Stimulated activated CD8-positive, alpha-beta memory T cell treated with anti-CD3 and anti-CD28 coated beads, Interleukin-15, amount 100 ng/mL, for 48 hours (primary cell): ENCODE data around the gene EFEMP1.

Experiments used
- DNase-seq, 2 donors: peaks; one replicate each; pipeline ENCODE4 v3.0.0-alpha.2; 2020; ENCODE audit warnings: low read depth in 2 of 2

Gene EFEMP1

DNA sequence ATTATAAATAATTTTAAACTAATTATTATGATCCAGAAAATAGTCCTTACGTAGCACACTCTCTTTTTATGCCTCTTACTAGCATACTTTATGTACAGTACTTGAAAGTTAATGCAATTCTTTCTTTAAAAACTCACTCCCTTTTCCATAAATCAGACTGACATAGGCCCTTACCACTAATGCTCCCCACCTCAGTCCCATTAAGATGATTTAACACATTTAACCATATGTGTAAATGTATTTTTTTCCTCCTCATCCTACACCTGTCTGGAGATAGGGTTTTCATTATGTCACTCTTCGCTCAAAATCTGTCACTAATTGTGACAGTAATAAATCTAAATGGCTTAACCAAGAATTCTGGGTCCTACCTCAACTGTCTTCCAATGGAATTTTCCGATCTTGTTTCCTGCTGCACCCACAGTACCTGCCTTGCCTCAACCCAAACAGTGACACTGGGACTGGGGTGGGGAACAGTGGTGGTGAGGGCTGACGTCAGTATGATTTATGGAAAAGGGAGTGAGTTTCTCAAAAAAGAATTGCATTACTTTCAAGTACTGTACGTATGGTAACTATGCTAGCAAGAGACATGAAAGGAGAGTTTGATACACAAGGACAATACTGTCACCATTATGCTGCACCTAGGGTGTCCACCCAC, 25.1 kb downstream of the EFEMP1 start:
- no peak for DNase-seq

DNA sequence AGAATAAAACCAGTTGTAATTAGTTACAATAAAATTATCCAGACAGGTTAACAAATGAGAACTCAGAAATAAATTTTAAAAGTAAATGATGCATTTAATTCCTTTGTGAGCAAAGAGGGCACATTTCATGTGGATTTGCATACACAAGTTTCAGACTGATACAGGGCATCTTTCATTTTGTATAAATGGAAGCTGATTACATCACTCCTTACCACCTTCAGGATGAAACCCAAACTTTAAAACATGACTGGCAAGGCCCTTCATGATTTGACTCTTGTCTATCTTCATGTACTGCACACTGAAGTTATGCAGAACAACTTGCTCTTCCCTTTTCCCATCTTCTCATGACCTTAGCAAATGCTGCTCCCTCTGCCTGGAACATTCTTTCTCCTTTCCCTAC, 26.9 kb downstream of the EFEMP1 start:
- no peak for DNase-seq

DNA sequence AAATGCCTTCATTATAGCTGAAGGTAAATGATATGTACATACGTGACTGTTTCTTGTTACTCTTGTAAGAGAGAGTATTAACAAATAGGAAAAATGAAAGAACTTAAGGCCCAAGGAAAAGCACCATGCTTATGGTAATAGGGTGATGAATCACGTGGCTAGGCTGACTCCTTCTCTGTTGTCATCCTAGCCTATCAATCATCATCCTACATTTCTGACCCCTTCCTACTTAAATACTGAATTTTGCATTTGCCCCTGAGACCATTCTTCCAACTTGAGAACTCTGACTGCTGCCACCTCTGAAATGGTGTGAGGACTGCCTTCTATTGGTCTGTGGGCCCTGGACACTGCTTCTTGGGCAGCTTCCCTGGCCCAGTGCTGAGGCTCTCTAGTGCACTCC, 28.9 kb downstream of the EFEMP1 start:
- DNase-seq = no peak

DNA sequence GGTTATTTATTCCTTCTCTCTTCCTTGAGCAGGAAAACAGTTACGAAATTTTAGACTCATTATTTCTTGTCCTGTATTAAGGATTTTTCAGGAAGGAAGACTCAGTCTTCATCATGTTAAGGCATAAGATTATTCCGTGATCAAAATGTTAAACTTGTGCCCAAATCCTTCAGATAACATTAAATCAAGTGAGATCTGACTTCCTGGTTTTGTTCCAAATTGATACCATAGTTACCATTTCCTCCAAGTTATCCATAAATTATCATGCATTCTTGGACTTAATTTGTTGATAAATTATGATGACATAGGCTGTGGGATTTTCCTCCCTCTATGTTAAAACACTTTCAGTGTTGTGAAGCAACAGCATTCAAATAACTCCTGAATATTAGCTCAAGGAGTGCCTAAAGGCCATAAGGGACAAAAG, 31.9 kb downstream of the EFEMP1 start:
- DNase-seq = no peak

DNA sequence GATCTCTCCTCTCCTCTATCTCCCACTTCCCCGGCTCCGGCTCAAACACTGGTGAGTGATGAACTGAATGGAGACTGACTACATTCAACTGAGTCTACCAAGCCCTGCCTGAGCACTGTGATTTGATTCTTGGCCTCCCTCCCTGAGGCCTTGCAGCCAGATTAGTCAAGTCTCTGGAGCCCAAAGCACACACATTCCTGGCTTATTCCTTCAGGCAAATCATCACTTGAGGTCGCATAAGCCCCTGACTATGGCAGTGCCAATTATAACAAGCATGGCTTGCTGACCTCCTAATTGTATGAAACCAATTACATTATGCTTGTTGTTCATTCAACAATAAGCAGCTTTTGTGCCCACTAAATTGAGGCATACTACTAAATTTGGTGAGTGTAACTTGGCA, 34.6 kb downstream of the EFEMP1 start:
- DNase-seq = no peak

DNA sequence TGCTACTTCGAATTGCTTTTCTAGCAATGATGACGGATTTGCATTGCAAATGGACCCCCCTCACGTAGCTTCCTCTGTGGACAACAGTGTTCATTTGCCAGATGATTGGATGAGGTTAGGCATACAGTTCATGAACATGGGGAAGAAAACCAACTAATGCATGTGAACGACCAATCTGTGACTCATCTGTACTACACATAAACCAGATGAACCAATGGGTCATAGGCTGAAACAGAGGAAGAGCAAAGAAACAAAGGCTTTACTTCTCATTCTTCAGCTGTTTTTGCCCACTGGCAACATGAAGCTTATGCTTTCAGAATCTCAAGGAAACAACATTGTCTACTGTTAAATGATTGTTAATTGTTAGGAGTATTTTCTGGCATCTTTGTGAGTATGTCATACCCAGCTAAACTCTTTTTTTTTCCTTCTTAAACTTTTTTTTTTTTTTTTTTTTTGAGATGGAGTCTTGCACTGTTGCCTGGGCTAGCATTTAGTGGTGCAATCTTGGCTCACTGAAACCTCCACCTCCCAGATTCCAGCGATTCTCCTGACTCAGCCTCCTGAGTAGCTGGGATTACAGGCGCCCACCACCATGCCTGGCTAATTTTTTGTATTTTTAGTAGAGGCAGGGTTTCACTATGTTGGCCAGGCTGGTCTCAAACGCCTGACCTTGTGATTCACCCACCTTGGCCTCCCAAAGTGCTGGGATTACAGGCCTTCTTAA, 35.5 kb downstream of the EFEMP1 start:
- no peak for DNase-seq

DNA sequence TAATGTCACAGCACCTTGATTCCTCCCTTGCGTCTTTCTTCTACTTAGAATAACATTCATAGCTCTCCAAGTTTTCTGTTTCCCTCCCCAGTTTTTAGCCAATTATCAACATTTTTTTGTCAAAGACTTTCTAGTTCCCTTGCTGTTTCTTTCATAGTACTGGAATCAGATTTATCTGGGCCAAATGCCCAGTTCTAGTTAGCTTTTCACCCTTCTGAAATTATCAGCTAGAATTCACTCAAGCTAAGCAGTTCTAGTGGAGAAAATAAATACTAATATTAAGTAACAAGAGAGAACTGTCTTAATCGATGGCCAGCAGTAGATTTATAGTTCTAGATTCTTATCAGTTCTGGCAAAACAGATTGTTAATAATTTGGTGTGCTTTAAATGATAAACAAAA, 36.2 kb downstream of the EFEMP1 start:
- no peak for DNase-seq

DNA sequence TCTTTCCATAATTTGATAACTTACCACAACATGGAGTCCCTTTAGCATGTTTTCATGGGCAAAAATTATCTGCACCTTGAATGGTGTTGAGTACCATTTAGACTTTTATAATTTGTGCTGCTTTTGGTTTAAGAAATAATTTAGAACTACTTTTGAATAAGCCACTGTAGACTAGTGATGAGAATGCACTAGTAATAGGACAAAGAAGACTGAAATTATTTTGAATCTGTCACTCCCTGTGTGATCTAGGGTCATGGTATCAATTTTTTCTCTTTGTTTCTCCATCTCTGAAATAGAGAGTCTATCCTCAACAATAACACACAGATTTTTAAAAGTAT, 37.7 kb downstream of the EFEMP1 start:
- no peak for DNase-seq

DNA sequence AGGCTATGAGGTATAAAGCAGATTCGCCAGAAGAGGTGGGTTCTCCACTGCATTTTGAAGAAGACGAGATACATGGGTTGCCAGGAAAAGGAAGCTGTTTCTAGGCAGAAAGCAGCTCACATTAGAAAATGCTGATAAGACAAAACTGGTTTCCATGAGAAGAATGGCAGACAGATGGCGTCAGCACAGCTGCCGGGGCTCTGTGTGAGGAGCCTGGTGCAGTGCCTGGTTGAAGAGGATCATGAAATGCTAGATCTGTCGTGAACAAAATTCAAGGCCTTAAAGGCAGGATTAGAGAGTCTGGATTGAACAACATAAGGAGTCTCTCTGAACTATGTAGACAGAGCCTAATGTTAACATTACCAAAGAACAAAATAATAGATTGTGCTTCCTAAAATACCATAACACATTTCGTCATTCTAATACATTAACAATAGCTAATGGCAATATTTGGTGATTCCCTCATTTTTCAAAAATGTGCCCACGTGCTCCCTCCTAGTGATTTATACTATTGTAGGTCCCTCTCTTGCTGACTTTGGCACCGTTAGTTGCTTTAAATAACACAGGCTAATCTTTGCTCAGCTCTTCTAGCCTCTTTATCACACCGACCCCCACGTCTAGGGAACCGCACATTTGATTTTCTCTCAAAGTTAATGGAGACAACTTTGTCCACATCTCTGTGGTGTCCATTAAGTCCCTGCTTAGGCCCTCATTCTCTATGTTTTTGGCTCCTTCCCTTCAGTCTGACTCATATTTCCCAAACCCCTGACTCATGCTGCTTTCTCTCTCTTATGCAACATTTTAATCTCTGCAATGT, 38.2 kb downstream of the EFEMP1 start:
- DNase-seq = no peak

DNA sequence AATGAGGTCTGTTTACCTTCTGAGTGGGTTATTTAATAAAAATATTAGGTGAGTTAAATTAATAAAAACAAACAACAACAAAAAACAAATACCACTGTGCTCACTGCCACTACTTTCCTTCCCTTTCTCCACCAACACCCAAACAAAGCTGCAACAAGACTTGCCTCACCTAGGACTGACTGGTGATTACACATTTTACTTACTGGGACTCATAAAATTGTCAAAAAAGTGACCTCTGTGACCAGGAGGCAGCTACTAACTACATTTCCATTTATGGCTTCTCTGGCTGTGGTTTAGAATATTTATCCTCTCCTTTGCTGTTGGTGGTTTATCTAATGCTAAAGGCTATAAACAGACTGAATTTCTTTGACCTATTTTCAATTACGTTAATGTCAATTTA, 39.8 kb downstream of the EFEMP1 start:
- DNase-seq = no peak

DNA sequence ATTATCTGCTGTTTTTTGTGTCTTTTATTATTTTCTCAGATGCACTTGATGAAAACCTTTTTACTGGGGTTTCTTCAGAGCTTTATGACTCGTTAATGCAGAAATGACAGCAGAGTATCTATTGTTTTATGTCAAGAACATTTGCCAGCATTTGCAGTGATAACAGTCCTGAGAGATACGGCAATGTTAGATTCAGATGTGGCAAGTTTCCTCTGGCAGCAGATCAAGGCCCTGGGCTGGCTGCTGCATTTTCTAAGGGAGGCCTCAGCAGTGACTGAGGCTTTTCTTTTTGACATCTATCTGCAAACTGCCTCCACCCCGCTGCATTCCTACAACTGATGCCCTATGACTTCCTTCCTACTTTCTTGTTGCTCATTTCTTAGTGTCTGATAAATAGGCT, 40.2 kb downstream of the EFEMP1 start:
- no peak for DNase-seq

DNA sequence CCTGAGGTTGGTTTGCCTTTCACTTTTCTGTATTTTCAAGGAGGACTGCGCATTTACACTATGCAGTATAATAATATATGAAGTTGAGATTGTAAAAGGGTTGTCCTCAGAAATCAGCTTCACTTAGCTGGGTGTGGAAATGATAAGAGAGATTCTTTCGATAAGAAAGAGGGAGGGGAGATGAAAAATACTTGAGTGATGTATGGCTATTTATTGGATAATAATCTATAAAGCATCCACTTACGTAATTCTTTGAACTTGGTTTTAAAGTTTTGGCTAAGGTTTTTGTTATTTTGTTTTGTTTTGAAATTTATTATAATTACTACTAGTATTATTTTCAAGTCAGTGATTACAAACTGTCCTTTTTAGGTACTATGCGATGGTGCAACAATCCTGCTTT, 40.6 kb downstream of the EFEMP1 start:
- DNase-seq = no peak

DNA sequence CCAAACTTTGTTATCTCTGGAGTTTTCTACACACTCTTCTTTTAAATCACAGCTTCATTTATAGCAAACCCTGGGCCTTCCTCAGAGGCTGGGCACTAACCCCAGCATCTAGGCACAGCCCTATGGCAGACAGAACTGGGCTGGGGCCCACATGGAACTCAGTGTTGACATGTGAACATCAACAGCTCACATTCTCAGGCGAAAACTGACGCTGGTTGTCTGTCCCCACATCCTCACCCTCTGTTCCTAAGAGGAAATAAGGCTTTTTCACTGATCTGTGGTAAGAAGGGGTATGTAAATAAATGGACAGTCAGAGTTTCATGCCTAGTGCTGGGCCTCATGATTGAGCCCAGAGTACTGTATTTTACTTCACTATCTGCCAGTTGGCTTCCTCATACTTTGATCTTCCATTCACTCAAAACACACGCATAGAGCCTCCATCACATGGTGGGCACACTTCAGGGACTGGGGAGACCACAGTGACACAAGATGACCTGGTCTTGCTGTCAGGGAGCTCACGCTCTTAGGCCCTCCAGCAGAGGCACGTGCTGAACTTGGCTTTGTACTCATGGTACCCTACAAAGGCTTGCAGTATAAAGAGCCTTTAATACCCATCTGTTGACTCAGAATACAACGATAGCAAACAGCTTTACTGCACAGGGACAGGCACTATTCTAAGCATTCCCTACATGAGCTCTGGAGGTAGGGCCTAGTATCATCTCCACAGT, 43.0 kb downstream of the EFEMP1 start:
- DNase-seq = no peak

DNA sequence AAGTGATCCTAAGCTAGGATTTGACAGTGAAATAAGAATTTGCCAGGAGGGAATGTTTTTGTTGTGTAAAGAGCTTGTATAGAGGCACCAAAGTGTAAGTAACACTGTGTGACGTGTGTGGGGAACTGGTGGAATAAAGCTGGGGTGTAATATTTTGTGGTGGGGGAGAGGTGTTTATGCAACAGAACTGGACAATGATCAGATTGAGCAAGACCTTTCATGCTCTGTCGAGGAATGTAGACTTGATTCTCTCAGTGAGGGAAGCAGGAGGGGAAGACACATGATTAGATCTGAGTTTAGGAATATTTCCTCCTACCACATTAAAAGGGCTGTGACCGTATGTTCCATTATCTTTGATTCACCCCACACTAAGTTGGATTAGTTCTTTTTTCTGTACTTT, 43.6 kb downstream of the EFEMP1 start:
- no peak for DNase-seq

DNA sequence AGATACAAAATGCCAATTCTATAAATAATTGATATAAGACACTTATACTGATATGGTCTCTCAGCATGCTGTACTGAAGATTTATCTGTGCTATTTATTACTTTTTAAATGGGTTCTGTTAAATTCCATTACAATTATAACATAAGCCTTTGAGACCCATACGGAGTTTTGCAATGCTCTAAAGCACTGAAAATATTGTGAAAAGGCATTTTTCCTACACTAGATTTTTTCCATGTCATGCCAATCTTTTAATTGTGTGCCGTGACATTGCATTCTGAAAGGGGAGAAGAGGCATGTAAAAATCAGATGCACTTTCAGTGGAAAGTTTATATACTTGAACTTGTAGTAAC, 46.5 kb downstream of the EFEMP1 start:
- DNase-seq = no peak

DNA sequence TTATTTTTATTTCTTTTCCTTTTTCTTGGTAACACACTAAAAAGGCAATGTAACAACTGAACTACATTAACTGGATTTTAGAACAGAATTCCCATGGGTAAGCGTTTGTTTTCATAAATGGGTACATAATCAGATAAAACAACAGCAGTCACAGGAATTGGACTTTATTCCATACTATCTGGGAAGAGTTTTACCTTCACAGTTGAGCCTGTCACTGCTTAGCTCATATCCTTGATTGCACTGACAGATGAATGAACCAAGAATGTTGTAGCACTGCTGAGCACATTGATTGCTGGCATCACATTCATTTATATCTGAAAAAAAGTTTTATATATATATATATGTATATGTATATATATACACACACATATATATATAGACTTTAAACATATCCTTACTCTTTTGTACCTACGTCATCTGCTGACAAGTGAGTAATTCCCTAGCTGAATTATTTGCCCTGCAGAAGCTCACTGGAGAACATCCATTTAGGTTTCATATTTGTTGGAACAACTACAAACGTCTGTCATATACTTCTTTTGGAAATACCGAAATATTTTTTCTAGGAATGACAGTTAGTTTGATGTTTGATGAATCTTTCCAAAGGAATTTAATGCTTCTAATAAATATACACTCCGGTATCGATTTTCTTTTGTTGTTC, 47.0 kb downstream of the EFEMP1 start:
- no peak for DNase-seq

DNA sequence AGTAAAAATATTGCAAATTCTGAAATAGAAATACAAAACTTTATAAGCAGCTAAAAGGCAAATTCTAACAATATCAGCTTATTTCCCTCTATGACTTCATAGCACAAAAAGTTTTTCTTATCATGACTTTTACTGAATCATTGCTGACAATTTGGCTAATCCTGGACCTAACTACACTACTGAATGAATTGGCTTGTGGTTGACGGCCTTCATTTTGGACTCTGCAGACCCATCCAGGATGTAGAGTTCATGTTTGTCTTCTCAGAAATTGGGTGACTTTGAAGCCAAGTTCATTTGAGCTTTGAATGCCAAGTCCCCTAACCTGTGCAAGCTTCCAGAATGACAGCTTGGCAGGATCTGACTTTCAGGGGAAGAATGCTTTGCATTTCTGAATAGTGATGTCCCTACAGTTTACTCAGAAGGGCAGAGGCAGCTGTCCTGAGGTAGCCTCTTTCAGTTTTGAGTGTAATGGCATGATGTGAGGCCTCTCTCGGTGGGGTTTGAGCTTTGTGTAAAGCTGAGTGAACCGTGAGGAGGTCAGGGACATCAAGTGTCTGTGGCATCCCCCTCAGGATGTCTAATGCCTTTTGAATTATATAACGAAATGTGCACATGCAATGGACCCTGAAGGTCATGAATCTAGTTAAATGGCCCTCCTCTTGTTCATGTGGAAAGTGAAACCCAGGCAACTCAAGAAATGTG, 48.0 kb downstream of the EFEMP1 start:
- DNase-seq = no peak

DNA sequence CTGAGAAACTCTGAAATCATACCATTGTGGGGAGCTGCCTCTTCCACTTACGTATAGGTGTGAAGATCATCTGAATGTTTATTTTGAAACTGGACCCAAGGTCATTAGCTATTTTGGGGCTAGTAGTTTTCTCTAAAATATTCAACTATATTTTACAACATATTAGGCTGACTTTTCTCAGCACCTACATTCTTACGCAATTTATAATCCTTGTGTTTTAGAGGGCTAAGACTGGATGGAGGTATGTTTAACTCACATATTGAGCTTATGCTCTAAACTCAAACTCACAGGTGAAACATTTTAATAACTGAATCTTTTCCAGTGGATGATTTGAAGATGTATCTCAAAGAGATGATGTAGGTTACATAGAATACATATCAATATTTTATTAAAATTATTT, 49.2 kb downstream of the EFEMP1 start:
- no peak for DNase-seq

DNA sequence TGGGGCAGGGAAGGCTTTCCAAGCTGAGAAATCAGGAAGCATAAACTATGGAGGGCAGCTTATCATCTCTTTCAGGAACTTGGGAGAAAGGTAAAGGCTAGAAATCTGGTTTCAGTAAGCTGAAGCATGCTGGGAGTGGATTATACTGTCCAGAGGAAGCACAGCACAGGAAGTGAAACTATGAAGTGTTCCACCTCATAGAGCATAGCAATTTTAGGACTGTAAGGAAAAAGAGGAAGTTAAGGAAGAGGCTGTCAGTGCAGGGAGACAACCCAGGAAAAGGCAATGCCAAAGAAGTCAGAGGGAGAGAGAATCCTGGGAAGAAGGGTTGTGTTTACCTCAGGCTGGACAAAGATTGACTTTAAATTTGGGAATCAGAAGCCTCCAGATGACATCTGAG, 51.9 kb downstream of the EFEMP1 start:
- DNase-seq = no peak

DNA sequence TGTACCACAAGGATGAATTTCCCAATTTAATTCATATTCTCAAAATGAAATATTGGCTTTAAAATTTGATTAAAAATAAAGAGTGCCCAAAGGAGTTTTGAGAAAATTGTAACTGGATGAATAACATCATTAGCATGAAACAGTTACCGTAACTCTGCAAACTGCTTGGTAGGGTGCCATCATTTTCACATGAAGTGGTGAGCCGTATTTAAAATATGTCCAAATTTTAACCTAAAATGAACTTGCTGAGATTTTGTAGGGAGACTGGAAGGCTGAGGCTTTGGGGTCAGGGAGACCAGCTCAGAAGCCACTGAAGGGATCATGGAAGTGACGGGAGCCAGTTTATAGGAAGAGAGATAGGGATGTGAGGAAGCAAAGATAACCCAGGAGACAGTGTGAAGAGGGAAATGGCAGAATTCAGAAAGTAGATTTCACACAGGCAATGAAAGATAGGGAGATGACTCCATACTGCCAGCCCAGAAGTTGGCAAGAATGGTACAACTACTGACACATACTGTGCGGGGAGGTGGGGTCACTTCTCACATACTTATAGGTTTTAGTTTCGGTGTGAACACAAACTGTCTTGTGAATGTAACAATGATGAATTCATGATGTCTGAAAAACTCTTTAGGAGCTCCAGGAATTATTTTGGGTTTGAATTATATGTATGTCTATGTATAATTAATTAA, 53.8 kb downstream of the EFEMP1 start:
- no peak for DNase-seq
